Measurements from ENCODE around the gene KHSRP. TPM values are rescaled to one million over a fixed set of nuclear protein-coding genes. Genes with fewer than 3 reads are reported as not detected.

Gene KHSRP
- total RNA-seq, 2 donors from 2014 or later = 146 to 277 TPM

GRCh38 chr19:6470173-6470572 lies 45.6 kb upstream of the KHSRP start:
- TF ChIP-seq POLR2A (IDR thresholded peaks at IDR 0.05) = no peak
- TF ChIP-seq POLR2AphosphoS5 (IDR thresholded peaks at IDR 0.05) = no peak
- no peak for TF ChIP-seq CTCF (IDR thresholded peaks at IDR 0.05)
- intact Hi-C loops (cut with DNase I) = no loop called here
- Histone ChIP-seq H3K27me3 (replicated peaks; ENCODE audit: insufficient read depth) (no peaks in the 10 kb centered on the region), H3K4me3 (no peak overlapping the region), H3K9me3 (no peaks in the 10 kb centered on the region), H3K4me1 (replicated peaks) (no peaks in the 10 kb centered on the region), H3K36me3 (no peaks in the 10 kb centered on the region), H3K27ac (no peak overlapping the region)
- DNase-seq (ENCODE audit: low spot score) = no peak
- 70% methylated on average over 8 of the region's 8 CpGs for WGBS

- Histone ChIP-seq H3K4me1 (replicated peaks) (no peaks in the 10 kb centered on the region), H3K27me3 (replicated peaks; ENCODE audit: insufficient read depth) (no peaks in the 10 kb centered on the region), H3K9me3 (no peaks in the 10 kb centered on the region), H3K4me3 (no peak overlapping the region), H3K27ac (no peak overlapping the region), H3K36me3 (no peaks in the 10 kb centered on the region)
- no peak for DNase-seq (ENCODE audit: low spot score)
- no peak for TF ChIP-seq POLR2A (IDR thresholded peaks at IDR 0.05)
- no peak for TF ChIP-seq CTCF (IDR thresholded peaks at IDR 0.05)
- no peak for TF ChIP-seq POLR2AphosphoS5 (IDR thresholded peaks at IDR 0.05)
- 91% methylated on average over 8 of the region's 8 CpGs for WGBS
- intact Hi-C loops (cut with DNase I) = no loop called here
These were observed 42.8 kb upstream of the KHSRP start for GRCh38 chr19:6467384-6467783.

DNA sequence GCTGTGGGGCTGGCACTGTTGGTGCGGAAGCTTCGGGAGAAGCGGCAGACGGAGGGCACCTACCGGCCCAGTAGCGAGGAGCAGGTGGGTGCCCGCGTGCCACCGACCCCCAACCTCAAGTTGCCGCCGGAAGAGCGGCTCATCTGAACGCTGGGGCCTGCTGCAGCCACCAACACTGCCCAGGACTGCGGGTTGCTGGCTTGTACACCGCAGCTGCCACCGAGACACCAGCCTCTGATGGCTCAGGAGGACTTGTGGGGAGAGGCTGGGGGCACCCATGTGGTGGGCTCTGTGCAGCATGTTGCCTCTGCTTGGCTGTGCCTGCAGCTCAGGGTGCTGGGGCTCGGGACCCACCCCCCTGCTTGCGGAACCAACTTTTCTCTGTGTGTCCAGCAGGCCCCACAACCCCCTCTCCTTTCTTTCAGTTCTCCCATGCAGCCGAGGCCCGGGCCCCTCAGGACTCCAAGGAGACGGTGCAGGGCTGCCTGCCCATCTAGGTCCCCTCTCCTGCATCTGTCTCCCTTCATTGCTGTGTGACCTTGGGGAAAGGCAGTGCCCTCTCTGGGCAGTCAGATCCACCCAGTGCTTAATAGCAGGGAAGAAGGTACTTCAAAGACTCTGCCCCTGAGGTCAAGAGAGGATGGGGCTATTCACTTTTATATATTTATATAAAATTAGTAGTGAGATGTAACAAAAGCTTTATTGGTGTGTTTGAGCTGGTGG lies 42.1 kb upstream of the KHSRP start:
- no peaks in the 10 kb centered on the region for H3K9me3 ChIP-seq
- H3K27me3 ChIP-seq (replicated peaks; ENCODE audit: insufficient read depth) = no peaks in the 10 kb centered on the region
- intact Hi-C loops (cut with DNase I) = no loop called here
- no peaks in the 10 kb centered on the region for H3K4me1 ChIP-seq (replicated peaks)
- TF ChIP-seq POLR2AphosphoS5 (IDR thresholded peaks at IDR 0.05) (no peak), POLR2A (IDR thresholded peaks at IDR 0.05) (no peak), CTCF (IDR thresholded peaks at IDR 0.05) (no peak)
- no peak overlapping the region for H3K27ac ChIP-seq
- H3K4me3 ChIP-seq = no peak overlapping the region
- WGBS = 91% methylated on average over 16 of the region's 21 CpGs
- no peaks in the 10 kb centered on the region for H3K36me3 ChIP-seq
- DNase-seq (ENCODE audit: low spot score) = no peak

DNA sequence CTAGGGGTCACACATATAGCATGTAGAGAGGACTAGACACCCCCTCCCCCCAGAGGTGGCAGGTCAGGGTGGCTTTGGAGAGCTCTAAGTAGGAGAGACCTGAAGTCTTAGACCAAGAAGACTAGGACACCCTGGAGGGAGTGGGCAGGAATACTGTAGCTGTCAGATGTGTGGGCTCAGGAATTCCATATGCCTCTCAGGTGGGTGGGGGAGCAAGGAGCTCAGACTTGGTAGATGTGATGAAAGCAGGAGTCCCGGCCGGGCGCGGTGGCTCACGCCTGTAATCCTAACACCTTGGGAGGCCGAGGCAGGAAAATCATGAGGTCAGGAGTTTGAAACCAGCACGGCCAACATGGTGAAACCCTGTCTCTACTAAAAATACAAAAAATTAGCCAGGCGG lies 41.1 kb upstream of the KHSRP start:
- H3K36me3 ChIP-seq = no peaks in the 10 kb centered on the region
- no peaks in the 10 kb centered on the region for H3K9me3 ChIP-seq
- no peaks in the 10 kb centered on the region for H3K4me1 ChIP-seq (replicated peaks)
- no peak overlapping the region for H3K27ac ChIP-seq
- no peak overlapping the region for H3K4me3 ChIP-seq
- intact Hi-C loops (cut with DNase I) = no loop called here
- WGBS = 96% methylated on average over 8 of the region's 8 CpGs
- DNase-seq (ENCODE audit: low spot score) = no peak
- H3K27me3 ChIP-seq (replicated peaks; ENCODE audit: insufficient read depth) = no peaks in the 10 kb centered on the region
- TF ChIP-seq CTCF (IDR thresholded peaks at IDR 0.05) = no peak

GRCh38 chr19:6465006-6465405 lies 40.4 kb upstream of the KHSRP start:
- intact Hi-C loops (cut with DNase I) = no loop called here
- Histone ChIP-seq H3K9me3 (no peaks in the 10 kb centered on the region), H3K4me3 (peak overlapping the region; percentile 75), H3K36me3 (no peaks in the 10 kb centered on the region), H3K4me1 (replicated peaks) (no peaks in the 10 kb centered on the region), H3K27ac (no peak overlapping the region), H3K27me3 (replicated peaks; ENCODE audit: insufficient read depth) (no peaks in the 10 kb centered on the region)
- TF ChIP-seq POLR2AphosphoS5 (IDR thresholded peaks at IDR 0.05) = no peak
- no peak for TF ChIP-seq POLR2A (IDR thresholded peaks at IDR 0.05)
- TF ChIP-seq CTCF (IDR thresholded peaks at IDR 0.05) = no peak
- 27% methylated on average over 9 of the region's 9 CpGs for WGBS
- DNase-seq (ENCODE audit: low spot score) = no peak
